ENCODE measurements around the gene MAST4.

The MAST4 gene

DNA sequence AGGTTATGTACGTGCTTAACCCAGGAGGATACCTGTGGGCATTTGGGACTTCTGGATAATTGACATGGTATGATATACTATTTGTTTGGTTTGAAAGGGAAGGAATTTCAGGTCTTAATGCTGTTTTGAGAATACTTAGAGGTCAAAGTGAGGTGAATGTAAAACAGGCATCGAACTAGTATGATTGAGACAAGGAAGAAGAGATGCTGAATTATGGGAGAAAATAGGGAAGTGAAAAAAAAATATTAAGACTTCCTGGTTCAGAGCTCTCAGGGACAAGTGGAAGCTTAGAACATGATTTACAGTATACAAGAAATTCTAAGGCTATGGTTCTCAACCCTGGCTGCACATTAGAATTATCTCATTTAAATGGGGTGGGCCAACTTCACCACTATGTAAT lies 485.1 kb downstream of the MAST4 start:
- DNase-seq (ENCODE audit: low read depth in 2 of 2), result no peak

DNA sequence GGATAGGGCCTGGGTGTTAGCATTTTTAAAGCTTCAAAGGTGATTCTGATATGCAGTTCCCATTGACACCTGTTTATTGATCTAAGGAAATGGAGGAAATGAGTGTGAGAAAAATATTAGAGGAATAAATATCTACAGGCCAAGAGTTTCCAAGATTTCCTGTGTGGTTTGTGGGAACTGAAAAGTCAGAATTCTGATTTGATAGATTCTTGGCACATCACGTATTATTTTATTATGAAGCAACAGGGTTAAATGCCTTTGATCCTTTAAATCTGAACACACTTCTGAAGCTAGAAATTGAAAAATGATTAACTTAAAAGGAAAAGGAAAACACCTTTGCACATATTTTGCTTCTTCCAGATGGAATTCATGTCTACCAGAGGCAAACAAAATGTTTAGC lies 486.7 kb downstream of the MAST4 start:
- no peak for DNase-seq (ENCODE audit: low read depth in 2 of 2)

DNA sequence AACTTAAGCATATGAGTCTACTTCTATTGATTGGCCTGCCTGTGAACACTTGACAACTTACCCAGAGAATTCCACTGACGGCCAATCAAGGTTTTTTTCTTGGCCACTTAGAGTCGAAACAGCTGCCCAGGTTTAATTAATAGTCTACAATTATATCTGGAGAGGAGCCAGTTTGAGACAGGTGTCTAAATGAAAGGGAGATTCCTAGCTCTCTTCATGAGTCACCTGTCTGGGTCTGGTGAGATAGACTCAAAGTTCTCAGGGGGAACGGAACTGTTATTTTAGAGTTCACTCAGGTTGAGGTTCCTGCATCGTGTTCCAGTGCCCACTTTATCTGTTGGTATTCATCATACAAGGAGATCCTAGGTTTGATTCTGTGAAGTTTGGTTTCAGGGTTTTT lies 489.4 kb downstream of the MAST4 start:
- no peak for DNase-seq (ENCODE audit: low read depth in 2 of 2)

DNA sequence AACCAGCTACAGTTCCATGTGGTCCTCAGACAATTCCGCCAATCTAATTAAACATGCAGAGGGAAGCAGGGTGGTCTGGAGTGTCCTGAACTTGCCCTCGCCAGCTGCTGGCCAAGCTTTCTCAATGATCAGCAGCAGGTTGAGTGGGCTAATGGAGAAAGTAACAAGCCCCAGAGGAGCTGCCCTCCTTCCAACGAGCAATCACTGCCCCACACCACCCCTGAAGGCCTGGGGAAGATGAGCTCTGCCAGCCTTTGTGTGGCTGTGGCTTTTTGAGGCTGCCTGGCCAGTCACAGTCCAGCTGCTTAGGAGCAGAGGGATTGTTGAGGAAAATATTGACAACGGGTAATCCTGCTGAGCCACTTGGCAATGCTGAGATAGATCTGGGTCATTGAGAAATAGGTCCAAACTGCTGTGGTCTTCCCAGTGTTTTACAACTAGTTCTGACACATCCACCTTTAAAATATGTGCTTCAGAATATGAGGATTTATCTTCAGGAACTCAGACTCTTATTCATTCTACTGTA lies 493.1 kb downstream of the MAST4 start:
- DNase-seq (ENCODE audit: low read depth in 2 of 2), result no peak

DNA sequence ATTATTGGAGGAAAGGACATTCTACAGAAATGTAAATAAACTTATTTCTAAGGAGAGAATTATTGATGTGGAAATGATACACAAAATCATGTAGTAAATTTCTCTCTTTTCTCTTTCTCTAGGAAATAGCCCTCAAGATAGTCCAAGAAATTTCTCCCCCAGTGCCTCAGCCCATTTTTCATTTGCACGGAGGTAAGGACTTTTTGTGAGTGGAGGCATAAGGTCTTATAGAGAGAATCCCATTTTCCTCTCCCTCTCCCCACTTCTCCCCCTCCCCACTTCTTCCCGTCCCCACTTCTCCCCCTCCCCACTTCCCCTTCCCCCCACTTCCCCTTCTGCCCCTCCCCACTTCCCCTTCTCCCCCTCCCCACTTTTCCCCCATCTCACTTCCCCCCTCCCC lies 493.8 kb downstream of the MAST4 start:
- no peak for DNase-seq (ENCODE audit: low read depth in 2 of 2)

DNA sequence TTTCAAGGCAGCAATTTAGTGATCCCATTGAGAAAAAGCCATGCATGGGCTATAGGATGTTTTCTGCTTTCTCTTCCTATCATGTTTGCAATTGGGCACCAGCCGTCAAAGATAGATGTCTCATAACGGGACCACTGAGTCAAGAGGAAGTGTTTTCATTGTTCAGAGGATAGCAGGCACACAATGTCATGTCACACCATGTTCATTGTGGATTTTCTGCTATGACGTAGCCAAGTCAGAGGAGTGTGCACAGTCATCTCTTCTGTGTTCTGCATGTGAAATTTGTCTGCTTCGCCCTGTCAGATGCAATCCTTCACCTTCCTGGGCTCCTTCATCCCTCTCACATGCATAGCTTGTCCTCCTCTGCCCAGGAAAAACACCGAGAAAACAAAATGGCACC lies 494.4 kb downstream of the MAST4 start:
- DNase-seq (ENCODE audit: low read depth in 2 of 2), result no peak

DNA sequence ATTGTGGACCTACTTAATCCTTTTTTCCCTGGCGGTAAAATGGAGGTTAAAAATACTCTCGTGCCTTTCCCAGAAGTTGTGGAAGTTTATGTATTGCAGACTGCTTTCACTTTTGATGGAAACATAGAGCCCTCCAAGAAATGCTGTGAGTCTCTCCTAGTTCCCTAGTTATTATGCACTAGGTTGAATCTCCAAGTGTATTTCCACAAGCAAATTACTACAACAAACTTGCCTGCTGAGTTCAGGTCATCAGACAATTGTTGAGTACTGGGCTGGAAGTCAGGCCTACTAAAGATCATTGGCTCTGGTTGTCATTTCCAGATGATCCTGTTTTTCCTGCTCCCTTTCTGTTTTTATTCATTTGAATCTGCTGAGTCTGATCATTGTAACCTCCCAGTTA lies 496.3 kb downstream of the MAST4 start:
- DNase-seq (ENCODE audit: low read depth in 2 of 2), result no peak

DNA sequence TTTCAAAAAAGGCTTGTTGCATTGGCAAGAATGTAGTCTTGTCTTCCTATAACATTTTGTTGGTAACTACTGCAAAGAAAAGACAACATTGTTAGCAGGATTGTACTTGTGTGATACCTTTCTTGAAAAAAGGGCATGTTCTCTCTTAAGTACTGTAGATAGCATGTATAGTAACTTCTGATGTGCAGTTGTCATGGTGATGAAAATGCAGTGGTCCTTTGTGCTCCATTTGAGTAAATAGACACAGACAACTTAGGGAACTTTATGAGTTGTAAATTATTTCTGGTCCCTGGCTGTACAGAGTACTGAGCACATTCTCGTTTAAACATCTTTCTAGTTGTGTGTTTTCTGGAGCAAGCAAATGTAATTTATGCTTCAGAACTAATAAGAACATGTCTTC lies 497.1 kb downstream of the MAST4 start:
- DNase-seq (ENCODE audit: low read depth in 2 of 2), result no peak

DNA sequence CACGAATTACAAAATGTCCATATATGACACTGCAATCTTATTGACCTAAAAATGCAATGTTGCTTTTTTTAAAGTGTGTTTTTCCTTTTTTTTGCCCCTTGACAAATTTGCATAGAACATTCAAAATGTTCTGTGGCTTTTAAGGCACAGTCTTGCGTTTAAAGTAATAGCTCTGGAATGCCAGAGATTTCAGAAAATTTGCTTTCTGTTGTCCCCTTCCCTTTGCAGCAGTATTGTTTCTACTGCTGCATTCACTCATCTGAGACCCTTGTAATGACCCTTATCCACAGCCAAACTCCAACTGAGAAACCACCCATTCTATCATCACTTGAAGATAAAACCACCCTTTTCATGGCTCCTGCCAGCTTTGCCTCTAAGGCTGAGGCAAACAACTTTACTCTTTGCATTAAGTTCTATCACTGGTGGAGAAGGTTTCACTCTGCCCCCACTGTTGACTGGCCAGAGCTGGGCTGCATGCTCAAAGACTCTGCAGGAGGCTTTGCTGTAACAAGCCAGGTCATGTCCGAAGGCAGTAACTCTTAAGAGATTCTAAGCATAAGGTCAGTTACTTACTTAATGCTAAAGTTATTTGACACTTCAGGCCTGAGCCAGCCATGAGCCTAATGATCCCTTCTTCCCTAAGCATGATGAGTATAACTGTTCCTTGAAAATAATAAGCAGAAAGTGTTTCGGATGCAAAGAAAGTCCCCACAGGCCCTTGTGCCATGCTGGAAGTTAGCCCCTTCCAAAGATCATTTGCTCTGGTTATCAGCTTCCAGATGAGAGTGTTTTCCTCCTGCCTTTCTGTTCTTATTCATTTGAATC lies 498.5 kb downstream of the MAST4 start:
- DNase-seq (ENCODE audit: low read depth in 2 of 2), result no peak

DNA sequence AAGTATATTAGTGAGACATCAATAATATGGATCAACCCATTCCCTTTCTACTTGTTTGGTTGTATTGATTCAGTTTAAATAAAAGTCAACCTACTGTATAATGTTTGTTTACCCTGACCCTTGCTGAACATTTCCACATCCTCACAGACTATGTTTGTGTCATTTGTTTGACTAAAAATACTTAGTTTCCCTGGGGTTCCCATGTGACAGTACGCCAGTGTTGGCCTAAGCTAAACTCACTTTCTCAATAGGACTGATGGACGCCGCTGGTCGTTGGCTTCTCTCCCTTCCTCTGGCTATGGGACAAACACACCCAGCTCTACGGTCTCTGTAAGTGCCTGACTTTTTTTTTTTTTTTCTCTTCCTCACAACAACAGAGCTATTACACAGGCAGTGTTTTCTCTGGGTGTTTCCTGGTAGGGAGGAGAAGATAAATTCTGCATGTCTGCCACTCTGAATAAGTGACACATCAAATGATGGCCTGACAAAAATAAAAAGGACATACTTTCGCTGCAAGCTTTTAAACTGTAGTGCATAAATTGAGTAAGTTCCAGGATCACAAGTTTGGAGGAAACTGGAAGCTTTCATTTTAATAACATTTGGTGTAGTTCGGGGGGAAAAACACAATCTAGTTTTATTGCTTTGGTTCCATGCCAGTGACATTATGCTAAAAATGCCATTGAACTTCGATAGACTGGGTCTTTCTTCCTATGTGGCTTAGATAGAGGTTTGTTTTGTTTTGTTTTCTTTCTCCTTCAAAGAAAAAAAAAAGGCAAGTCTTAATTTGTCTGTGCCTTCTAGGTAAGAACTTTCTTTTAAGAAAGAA lies 499.4 kb downstream of the MAST4 start:
- no peak for DNase-seq (ENCODE audit: low read depth in 2 of 2)

DNA sequence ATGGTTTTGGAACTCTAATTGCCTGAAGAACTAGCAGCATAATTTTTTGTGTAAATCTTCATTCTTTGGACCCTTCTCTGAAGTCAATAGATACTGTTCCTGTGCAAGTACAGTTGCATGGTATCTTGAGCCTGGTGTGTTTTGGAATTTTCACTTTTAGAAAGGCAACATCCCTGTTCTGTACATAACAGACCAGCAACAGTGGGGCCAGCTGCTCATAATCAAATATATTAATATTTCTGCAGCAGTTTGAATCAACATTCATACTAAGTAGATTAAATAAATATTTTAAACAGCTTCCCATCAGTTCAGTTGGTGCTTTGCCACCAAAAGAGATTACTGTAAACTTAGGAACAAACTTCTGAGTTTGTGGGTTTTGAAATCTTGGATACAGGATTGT lies 502.5 kb downstream of the MAST4 start:
- DNase-seq (ENCODE audit: low read depth in 2 of 2), result no peak

DNA sequence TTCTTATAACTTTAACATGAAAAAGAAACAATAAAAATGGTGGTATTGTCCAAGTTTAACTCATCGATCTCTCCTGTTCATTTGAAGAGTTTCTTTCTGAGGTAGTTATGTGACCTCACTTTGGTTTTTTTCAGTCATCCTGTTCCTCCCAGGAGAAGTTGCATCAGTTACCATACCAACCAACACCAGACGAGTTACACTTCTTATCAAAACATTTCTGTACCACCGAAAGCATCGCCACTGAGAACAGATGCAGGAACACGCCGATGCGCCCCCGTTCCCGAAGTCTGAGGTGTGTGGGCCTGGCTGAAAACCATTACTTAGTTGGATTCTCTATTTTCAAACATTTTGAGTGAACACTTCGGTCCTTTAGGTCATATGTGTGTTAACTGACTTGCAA lies 504.1 kb downstream of the MAST4 start:
- DNase-seq (ENCODE audit: low read depth in 2 of 2), result no peak

DNA sequence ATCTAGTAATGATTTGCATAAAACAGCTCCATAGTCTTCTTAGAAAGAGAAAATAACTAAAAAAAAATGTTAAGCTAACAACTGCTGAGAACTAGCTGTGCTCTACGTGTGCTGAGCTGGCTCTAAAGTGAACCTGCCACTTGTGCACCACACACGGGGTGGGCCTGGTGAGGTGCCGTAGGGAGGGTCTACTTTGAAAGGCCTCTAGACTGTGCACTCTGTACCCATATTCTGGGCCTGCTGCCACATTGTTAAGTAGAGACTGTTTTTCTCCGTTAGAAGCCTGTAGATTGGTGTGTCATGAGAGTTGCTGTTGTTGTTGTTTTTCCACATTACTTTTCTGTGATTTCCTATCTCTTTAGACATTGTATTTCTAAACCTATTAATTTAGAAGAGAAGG lies 506.5 kb downstream of the MAST4 start:
- no peak for DNase-seq (ENCODE audit: low read depth in 2 of 2)

DNA sequence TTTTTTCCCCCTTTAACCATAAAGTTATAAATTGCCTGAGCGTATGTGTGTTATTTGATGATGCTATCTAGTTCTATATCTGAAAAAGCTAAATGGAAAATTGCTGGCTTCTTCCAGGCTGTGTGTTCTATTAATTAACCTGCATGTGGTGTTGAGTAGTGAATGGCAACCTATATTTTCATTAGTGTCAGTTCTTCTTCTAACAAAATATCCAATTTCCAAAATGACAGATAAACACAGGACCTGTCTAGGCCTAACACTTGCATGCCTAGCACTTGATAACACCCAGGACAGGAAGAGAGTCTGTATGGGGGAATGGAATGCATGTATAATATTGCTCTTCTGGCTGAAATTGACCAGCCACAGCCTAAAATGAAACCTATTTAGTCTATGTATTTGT lies 508.7 kb downstream of the MAST4 start:
- no peak for DNase-seq (ENCODE audit: low read depth in 2 of 2)

DNA sequence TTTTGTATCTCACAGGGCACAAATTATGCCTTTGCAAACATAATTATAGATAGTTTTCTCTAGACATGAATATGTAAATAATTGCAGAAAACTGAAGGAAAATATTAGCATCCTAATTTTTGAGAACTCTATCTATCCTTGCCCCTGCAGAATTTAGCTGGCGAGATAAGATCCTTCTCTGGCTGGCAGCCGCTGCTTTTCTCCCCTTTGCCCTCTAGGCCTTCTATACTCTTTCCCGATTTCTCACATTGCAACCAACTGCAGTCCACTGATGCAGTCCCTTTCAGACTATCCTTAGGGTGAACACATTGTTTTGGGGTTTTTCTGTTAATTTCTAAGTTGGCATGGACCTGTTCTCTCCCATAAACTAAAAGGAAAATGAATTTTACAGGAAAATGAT lies 509.1 kb downstream of the MAST4 start:
- no peak for DNase-seq (ENCODE audit: low read depth in 2 of 2)

DNA sequence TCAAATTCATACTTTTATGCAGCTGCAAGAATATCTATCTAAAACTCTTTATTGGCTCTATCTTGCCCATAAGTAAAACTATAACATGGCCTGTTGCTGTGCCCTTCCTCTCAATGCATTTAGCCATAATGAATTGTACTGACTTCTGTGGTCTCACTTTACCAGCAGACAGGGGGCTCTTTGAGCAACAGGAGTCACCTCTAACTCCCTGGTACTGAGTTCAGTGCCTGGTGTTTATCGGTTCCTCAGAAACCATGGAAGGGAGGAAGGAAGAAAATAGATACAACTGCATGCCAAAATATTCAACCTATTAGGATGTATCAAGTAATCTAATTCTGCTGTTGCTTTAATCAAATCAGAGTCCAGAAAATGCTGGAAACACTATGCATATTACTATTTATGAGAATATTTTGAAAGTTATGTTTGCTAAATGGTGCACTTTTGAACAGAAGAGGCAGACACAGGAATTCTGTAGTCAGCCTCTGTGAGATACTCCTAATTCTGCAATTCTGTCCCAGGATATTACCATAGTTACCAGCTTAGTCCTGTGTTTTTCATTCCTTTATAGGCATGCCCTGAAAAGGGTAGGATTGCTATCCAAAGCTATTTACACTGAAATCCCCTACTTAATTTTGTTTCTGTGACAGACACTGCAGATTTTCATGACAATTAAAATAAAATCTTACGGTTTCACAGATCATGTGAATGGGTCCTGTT lies 510.6 kb downstream of the MAST4 start:
- no peak for DNase-seq (ENCODE audit: low read depth in 2 of 2)

DNA sequence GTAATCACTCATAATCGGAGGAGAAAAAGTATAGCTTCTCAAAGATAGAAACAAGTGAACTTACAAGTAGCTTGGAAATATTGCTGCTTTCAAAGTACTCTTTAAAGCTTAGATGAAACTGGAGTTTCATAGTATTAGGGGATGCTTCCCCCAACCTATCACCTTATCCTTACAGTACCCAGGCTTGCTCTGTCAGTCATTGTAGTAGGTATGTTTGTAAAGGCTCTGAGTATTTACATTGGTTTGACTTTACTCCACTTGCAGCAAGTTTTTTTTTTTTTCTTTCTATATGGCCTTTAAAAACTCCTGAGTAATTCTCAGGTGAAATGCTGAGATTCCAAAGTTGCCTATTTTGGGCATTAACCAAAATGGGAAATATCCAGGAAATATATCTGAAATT lies 515.6 kb downstream of the MAST4 start:
- no peak for DNase-seq (ENCODE audit: low read depth in 2 of 2)

DNA sequence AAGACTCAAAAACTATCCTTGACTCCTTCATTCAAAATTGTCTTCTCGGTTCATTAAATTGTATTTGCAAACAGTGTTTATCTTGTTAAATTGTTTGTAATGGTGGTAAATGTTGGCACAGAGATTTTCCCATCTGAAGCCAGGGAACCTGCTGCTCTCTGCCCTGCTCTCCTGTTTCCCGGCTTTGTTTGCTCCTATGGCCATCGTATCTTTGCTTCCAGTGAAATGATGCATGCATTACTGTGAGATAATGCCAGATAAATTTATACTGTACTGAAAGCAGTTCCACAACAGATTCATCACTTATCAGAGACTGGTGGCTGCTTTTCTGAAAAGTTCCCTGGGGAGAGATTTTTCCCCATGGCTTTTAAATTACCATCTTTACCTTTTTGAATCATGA lies 519.1 kb downstream of the MAST4 start:
- no peak for DNase-seq (ENCODE audit: low read depth in 2 of 2)

DNA sequence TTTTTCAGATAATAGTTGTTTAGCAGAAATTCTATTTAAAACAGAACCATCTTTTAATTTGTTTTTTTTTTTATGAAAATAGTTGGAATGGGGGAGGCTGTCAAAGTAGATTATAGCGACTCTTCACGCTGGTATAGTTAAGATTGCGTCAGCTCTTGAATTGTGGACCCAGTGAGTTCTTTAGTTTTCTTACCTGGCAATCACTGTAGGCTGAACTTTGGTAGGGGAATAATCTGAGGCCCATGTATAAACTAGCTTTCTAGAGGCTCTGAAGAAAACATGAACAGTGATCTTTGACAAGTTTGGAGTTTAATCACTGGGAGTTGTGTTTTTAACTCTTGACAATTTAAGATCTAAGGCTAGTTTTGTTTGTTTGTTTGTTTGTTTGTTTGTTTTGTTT lies 519.6 kb downstream of the MAST4 start:
- no peak for DNase-seq (ENCODE audit: low read depth in 2 of 2)

DNA sequence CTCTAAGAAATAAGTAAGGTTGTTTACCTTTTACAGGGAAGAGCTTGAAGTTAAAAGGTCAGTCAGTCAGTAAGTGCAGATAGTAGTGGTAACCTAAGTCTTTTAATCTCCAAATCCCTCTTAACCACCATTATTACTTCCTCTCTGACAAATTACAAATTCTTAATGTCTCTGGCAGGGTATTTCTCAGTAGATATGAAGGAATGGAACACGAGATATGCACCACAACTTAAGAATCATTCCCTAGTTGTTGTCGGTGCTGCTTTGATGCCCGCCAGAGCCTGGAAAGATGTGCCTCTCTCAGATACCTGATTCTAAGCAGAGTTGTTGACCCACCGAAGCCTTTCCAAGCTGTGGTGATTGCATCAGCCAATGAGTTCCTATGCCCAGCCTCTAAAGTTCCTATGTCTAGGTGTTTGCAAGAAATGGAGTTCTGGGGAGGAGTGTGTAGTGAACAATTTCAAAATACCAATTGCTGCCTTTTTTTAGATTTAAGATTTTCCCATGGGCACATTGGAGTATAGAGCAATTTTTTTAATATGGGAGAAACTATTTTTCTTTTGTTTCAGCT lies 521.9 kb downstream of the MAST4 start:
- DNase-seq (ENCODE audit: low read depth in 2 of 2), result no peak

DNA sequence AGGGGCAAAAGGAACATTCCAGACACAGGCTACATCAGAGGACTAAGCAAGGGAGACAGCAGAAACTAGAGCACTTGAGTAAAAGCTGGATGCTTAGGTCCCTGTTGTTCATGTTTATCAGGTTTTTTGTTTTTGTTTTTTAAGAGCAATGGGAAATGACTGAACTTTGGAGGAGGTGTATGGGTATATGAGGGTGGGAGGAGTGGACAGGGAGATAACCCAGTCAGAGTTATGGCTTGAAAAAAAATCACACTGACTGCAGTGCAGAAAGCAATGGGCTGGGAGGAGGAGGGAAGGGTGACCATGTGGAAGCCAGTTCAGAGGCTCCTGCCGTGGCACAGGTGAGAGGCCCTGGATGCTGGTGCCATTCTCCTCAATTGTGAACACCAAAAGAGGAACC lies 522.8 kb downstream of the MAST4 start:
- no peak for DNase-seq (ENCODE audit: low read depth in 2 of 2)

DNA sequence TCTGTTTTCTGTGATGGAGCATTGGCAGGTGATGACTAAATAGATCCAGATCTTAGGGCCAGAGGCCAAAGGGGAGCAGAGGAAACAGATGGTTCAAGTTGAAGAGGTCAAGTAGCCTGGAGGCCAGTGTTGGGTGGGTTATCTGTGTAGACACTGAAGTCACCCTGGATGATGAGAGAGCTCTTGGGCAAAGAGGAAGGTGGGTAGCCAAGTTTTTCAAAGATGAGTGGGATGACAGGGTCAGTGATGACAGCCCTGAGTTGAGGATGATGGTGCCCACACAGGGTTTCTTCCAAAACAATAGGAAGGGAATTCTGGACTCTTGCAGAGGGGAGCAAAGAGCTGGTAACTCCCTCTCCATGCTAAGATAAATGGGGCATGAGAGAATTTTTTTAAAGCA lies 523.8 kb downstream of the MAST4 start:
- no peak for DNase-seq (ENCODE audit: low read depth in 2 of 2)

Data from stimulated activated CD4-positive, alpha-beta T cell treated with anti-CD3 and anti-CD28 coated beads, Interleukin-1b, Interleukin-23, amount 100 ng/mL, for 4 hours (primary cell).